ENCODE measurements around the gene PEAK3. TPM values are rescaled to one million over a fixed set of nuclear protein-coding genes. Genes with fewer than 3 reads are reported as not detected.

PEAK3 gene
- total RNA-seq, 1 experiment from 2014 or later: not detected

DNA sequence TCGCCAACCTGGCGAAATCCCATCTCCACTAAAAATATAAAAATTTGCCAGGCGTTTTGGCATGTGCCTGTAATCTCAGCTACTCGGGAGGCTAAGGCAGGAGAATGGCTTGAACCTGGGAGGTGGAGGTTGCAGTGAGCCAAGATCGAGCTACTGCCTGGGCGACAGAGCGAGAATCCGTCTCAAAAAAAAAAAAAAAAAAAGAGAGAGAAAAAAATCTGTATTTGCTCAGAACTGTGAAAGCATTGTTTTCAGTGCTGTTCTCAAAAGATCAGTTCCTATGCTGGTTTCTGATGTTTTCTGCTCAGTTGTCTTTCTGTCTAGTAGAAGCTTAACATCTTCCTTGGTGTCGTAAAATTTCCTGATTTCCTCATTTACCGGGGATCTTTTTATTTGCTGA lies 42.8 kb downstream of the PEAK3 start:
- BruUV-seq (replicated peaks): no TSS peak
- CTCF ChIA-PET: interaction anchor here (0.8 to 3.2 kb wide), 8 partner anchors 21 to 153 kb away, joined by 3 to 20 read pairs (median 4); no protein-coding TSS in a partner anchor
- POLR2A ChIA-PET: interaction anchor here (0.7 to 4.1 kb wide), 24 partner anchors 9 to 388 kb away, joined by 3 to 79 read pairs (median 4); partner anchors contain the start of genes ABHD17A, AMH, AP3D1 and DOT1L
- H3K4me3 Mint-ChIP-seq (ENCODE audit: unreplicated experiment): peak overlapping the region; percentile 86
- H3K27me3 Mint-ChIP-seq (ENCODE audit: insufficient read depth, unreplicated experiment): no peaks in the 10 kb centered on the region
- TF ChIP-seq, protein P1, sequence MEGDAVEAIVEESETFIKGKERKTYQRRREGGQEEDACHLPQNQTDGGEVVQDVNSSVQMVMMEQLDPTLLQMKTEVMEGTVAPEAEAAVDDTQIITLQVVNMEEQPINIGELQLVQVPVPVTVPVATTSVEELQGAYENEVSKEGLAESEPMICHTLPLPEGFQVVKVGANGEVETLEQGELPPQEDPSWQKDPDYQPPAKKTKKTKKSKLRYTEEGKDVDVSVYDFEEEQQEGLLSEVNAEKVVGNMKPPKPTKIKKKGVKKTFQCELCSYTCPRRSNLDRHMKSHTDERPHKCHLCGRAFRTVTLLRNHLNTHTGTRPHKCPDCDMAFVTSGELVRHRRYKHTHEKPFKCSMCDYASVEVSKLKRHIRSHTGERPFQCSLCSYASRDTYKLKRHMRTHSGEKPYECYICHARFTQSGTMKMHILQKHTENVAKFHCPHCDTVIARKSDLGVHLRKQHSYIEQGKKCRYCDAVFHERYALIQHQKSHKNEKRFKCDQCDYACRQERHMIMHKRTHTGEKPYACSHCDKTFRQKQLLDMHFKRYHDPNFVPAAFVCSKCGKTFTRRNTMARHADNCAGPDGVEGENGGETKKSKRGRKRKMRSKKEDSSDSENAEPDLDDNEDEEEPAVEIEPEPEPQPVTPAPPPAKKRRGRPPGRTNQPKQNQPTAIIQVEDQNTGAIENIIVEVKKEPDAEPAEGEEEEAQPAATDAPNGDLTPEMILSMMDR (IDR thresholded peaks at IDR 0.05; ENCODE audit: unreplicated experiment): no peak
- DNase-seq (ENCODE audit: unreplicated experiment): no peak
- intact Hi-C loops (cut with micrococcal nuclease): loop anchor here (5.0 kb wide), 2 partner anchors 78 to 373 kb away; no protein-coding TSS in a partner anchor
- peaks cover 23% of the 10 kb centered on the region for H3K4me1 Mint-ChIP-seq (ENCODE audit: insufficient read depth, unreplicated experiment)
- H3K27ac Mint-ChIP-seq (ENCODE audit: low read depth, unreplicated experiment): peak overlapping the region; percentile 67
- H3K36me3 Mint-ChIP-seq (ENCODE audit: insufficient read depth, unreplicated experiment): peaks cover 39% of the 10 kb centered on the region
- no peaks in the 10 kb centered on the region for H3K9me3 Mint-ChIP-seq (ENCODE audit: unreplicated experiment)

DNA sequence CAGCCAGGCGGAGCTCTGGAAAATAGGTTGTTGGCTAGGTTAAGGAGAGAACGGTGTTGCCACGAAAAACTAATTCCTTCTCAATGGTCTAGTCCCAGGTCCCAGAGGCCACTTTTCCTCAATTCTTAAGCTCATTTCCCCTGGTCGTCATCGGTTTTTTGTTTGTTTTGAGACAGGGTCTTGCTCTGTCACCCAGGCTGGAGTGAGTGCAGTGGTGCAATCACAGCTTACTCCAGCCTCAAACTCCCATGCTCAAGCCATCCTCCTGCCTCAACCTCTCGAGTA lies 44.2 kb downstream of the PEAK3 start:
- no TSS peak for BruUV-seq (replicated peaks)
- H3K9me3 Mint-ChIP-seq (ENCODE audit: unreplicated experiment): no peaks in the 10 kb centered on the region
- no peaks in the 10 kb centered on the region for H3K27me3 Mint-ChIP-seq (ENCODE audit: insufficient read depth, unreplicated experiment)
- peaks cover 23% of the 10 kb centered on the region for H3K4me1 Mint-ChIP-seq (ENCODE audit: insufficient read depth, unreplicated experiment)
- TF ChIP-seq, protein P1 (IDR thresholded peaks at IDR 0.05; ENCODE audit: unreplicated experiment): no peak
- H3K4me3 Mint-ChIP-seq (ENCODE audit: unreplicated experiment): peak overlapping the region; percentile 86
- peaks cover 34% of the 10 kb centered on the region for H3K36me3 Mint-ChIP-seq (ENCODE audit: insufficient read depth, unreplicated experiment)
- ChIA-PET POLR2A (interaction anchor here (0.7 to 4.1 kb wide), 12 partner anchors 22 to 225 kb away, joined by 3 to 79 read pairs (median 4); partner anchors contain the start of genes AP3D1 and TIMM13), CTCF (interaction anchor here (0.5 to 3.2 kb wide), 8 partner anchors 25 to 378 kb away, joined by 3 to 20 read pairs (median 5); no protein-coding TSS in a partner anchor)
- peak overlapping the region; percentile 67 for H3K27ac Mint-ChIP-seq (ENCODE audit: low read depth, unreplicated experiment)
- no peak for DNase-seq (ENCODE audit: unreplicated experiment)
- intact Hi-C loops (cut with micrococcal nuclease): loop anchor here (5.0 kb wide), 2 partner anchors 79 to 374 kb away; no protein-coding TSS in a partner anchor

DNA sequence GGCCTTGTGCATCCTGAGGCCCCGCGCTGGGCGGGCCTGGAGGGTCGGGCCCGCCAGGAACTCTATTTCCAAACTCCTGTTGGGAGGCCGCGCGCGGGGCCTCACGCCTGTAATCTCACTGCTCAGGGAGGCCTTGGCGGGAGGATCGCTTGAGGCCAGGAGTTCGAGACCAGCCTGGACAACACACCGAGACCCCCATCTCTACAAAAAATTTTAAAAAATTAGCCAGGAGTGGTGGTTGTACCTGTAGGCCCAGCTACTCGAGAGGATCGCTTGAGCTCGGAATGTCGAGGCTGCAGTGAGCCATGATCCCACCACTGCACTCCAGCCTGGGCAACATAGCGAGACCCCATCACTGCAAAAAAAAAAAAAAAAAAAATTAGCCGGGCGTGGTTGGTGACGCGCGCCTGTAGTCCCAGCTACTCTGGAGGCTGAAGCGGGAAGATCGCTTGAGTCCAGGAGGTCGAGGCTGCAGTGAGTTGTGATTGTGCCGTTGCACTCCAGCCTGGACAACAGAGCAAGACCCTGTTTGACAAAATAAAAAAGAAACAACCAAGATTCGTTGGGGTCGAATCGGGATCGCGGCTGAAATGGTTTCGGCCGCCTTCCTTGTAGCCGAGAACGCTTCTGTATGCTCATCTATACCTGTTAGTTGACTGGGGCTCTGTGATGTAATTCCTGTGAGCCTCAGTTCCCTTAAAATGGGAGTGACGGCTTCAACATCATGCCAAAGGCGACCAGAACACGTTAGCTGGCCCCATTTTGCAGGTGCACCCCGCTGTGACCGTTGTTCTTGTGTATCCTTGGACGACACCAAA lies 44.7 kb downstream of the PEAK3 start:
- BruUV-seq (replicated peaks): TSS peak; percentile 49
- H3K9me3 Mint-ChIP-seq (ENCODE audit: unreplicated experiment): no peaks in the 10 kb centered on the region
- H3K27ac Mint-ChIP-seq (ENCODE audit: low read depth, unreplicated experiment): peak overlapping the region; percentile 99
- H3K36me3 Mint-ChIP-seq (ENCODE audit: insufficient read depth, unreplicated experiment): peaks cover 34% of the 10 kb centered on the region
- ChIA-PET POLR2A (interaction anchor here (0.7 to 4.1 kb wide), 10 partner anchors 25 to 202 kb away, joined by 3 to 79 read pairs (median 4); partner anchors contain the start of genes AP3D1 and TIMM13), CTCF (interaction anchor here (0.5 to 3.2 kb wide), 7 partner anchors 25 to 905 kb away, joined by 3 to 20 read pairs (median 4); no protein-coding TSS in a partner anchor)
- DNase-seq (ENCODE audit: unreplicated experiment): no peak
- peak overlapping the region; percentile 86 for H3K4me3 Mint-ChIP-seq (ENCODE audit: unreplicated experiment)
- intact Hi-C loops (cut with micrococcal nuclease): loop anchor here (5.0 kb wide), 2 partner anchors 80 to 375 kb away; no protein-coding TSS in a partner anchor
- TF ChIP-seq, protein P1 (IDR thresholded peaks at IDR 0.05; ENCODE audit: unreplicated experiment): no peak
- H3K27me3 Mint-ChIP-seq (ENCODE audit: insufficient read depth, unreplicated experiment): no peaks in the 10 kb centered on the region
- H3K4me1 Mint-ChIP-seq (ENCODE audit: insufficient read depth, unreplicated experiment): peaks cover 23% of the 10 kb centered on the region
